MM.1S (cell line): Measurements from ENCODE around the gene LRRC8B.

Experiments used
- DNase-seq: peaks from one replicate; pipeline ENCODE4 v3.0.0-alpha.2; 2015
- H2AFZ ChIP-seq: fragments of 300-600 bp; sonication (generic); 2 replicates; pipeline ENCODE4 v1.6.0; 2016; ENCODE audit warnings: antibody characterized with exemption, low read length
- H3F3A ChIP-seq: fragments of 300-600 bp; sonication (generic); 2 replicates; pipeline ENCODE4 v1.6.1; 2016; ENCODE audit warnings: mild to moderate bottlenecking, antibody characterized with exemption, low read length, moderate library complexity, mixed read lengths; ENCODE audit not compliant: insufficient read depth
- H3K27ac ChIP-seq: fragments of 300-600 bp; sonication (generic); 2 replicates; pipeline ENCODE4 v1.5.1; 2016; ENCODE audit warnings: mild to moderate bottlenecking, low read length
- H3K27me3 ChIP-seq: fragments of 300-600 bp; sonication (generic); replicated peaks from 2 replicates; pipeline ENCODE4 v1.6.0; 2016; ENCODE audit warnings: low read length; ENCODE audit not compliant: insufficient read depth
- H3K36me3 ChIP-seq: fragments of 300-600 bp; sonication (generic); replicated peaks from 2 replicates; pipeline ENCODE4 v1.6.1; 2016; ENCODE audit warnings: mild to moderate bottlenecking, low read length, mixed read lengths; ENCODE audit not compliant: insufficient read depth
- H3K4me1 ChIP-seq: fragments of 300-600 bp; sonication (generic); 2 replicates; pipeline ENCODE4 v1.6.1; 2016; ENCODE audit warnings: low read length, mixed read lengths
- H3K4me2 ChIP-seq: fragments of 300-600 bp; sonication (generic); 2 replicates; pipeline ENCODE4 v1.6.0; 2016; ENCODE audit warnings: low read depth, low read length
- H3K4me3 ChIP-seq: fragments of 300-600 bp; sonication (generic); 2 replicates; pipeline ENCODE4 v1.5.1; 2016; ENCODE audit warnings: low read length, mixed read lengths
- H3K79me2 ChIP-seq: fragments of 300-600 bp; sonication (generic); 2 replicates; pipeline ENCODE4 v1.6.1; 2016; ENCODE audit warnings: mixed run types, low read length, mixed read lengths
- H3K9ac ChIP-seq: fragments of 300-600 bp; sonication (generic); 2 replicates; pipeline ENCODE4 v1.6.1; 2016; ENCODE audit warnings: low read length, mixed read lengths
- H3K9me2 ChIP-seq: fragments of 300-600 bp; sonication (generic); replicated peaks from 2 replicates; pipeline ENCODE4 v1.6.1; 2016; ENCODE audit warnings: mild to moderate bottlenecking, low read length, mixed read lengths; ENCODE audit not compliant: insufficient read depth
- H3K9me3 ChIP-seq: fragments of 300-600 bp; sonication (generic); replicated peaks from 2 replicates; pipeline ENCODE4 v1.6.1; 2016; ENCODE audit warnings: mild to moderate bottlenecking, low read length, mixed read lengths; ENCODE audit not compliant: insufficient read depth
- H4K20me1 ChIP-seq: fragments of 300-600 bp; sonication (generic); 2 replicates; pipeline ENCODE4 v1.6.1; 2016; ENCODE audit warnings: mild to moderate bottlenecking, low read length, moderate library complexity, mixed read lengths; ENCODE audit not compliant: insufficient read depth
- EZH2 ChIP-seq: fragments of 300-600 bp; sonication (generic); optimal IDR thresholded peaks from 2 replicates; pipeline ENCODE3; 2017; ENCODE audit warnings: low read depth, mild to moderate bottlenecking, antibody characterized with exemption, low read length, mixed read lengths
- EZH2phosphoT487 ChIP-seq: fragments of 300-600 bp; sonication (generic); IDR thresholded peaks from 2 replicates; pipeline ENCODE4 v1.6.1; 2018; ENCODE audit warnings: antibody characterized with exemption, low read length
- TF ChIP-seq, protein P1 (sequence below): fragments of 300-600 bp; sonication (generic); IDR thresholded peaks from 2 replicates; pipeline ENCODE4 v1.5.1; 2016; ENCODE audit warnings: antibody characterized with exemption, low read length, mixed read lengths

The LRRC8B gene

DNA sequence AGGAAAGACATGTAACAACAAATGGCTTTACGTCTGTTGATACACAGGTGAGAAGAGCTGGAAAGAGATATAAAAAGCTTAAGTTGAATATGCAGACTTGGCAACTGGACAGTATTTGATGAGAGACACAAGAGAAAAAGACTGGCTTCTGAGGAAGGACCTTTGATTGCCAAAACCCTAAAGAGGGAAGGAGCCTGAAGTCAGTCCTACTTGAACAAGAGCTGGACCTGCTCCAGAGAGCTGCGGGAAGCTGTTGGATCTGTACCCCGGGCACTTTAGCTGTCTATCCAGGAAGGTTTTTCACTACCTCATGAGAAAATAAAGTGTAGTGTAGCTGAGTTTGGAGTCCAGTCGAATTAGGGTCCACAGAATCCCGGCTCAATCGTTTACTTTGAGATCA is 25.3 kb upstream of the LRRC8B start:
- H2AFZ ChIP-seq, result no peak overlapping the region
- no peak overlapping the region for H3K27ac ChIP-seq
- DNase-seq, result no peak
- H3K36me3 ChIP-seq, result no peaks in the 10 kb centered on the region
- no peak overlapping the region for H3K4me3 ChIP-seq
- no peak overlapping the region for H3K9ac ChIP-seq
- no peaks in the 10 kb centered on the region for H3K9me3 ChIP-seq
- TF ChIP-seq EZH2phosphoT487, result no peak
- TF ChIP-seq, protein P1, sequence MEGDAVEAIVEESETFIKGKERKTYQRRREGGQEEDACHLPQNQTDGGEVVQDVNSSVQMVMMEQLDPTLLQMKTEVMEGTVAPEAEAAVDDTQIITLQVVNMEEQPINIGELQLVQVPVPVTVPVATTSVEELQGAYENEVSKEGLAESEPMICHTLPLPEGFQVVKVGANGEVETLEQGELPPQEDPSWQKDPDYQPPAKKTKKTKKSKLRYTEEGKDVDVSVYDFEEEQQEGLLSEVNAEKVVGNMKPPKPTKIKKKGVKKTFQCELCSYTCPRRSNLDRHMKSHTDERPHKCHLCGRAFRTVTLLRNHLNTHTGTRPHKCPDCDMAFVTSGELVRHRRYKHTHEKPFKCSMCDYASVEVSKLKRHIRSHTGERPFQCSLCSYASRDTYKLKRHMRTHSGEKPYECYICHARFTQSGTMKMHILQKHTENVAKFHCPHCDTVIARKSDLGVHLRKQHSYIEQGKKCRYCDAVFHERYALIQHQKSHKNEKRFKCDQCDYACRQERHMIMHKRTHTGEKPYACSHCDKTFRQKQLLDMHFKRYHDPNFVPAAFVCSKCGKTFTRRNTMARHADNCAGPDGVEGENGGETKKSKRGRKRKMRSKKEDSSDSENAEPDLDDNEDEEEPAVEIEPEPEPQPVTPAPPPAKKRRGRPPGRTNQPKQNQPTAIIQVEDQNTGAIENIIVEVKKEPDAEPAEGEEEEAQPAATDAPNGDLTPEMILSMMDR, result no peak
- no peak for TF ChIP-seq EZH2
- no peaks in the 10 kb centered on the region for H4K20me1 ChIP-seq
- H3K79me2 ChIP-seq, result no peaks in the 10 kb centered on the region
- H3K4me1 ChIP-seq, result no peaks in the 10 kb centered on the region
- H3K4me2 ChIP-seq, result no peak overlapping the region
- H3K27me3 ChIP-seq, result no peaks in the 10 kb centered on the region
- no peaks in the 10 kb centered on the region for H3K9me2 ChIP-seq
- H3F3A ChIP-seq, result no peaks in the 10 kb centered on the region

DNA sequence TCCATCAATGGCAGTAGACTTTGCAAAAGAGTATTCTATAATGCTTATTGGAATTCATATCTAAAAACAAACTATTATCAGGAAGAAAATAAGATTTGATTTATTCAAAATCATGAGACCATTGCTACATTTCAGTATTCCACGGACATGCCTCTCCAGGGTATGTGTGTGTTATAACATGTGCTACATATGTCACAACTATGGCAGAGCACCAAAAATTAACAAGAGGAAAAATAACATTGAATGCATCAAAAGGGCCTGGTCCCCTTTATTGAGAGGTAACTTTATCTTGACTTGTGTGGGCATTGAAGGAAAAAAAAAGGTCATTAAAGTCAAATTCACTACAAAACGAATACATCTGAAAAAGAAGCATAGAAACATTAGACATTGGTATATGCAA is 22.6 kb upstream of the LRRC8B start:
- Histone ChIP-seq H3K4me3 (no peak overlapping the region), H3K36me3 (no peaks in the 10 kb centered on the region), H2AFZ (no peak overlapping the region), H3K9me3 (no peaks in the 10 kb centered on the region), H3K9me2 (no peaks in the 10 kb centered on the region), H3K79me2 (no peaks in the 10 kb centered on the region), H3F3A (no peaks in the 10 kb centered on the region), H3K4me1 (no peaks in the 10 kb centered on the region), H3K9ac (no peak overlapping the region), H4K20me1 (no peaks in the 10 kb centered on the region), H3K27ac (no peak overlapping the region), H3K27me3 (no peaks in the 10 kb centered on the region), H3K4me2 (no peak overlapping the region)
- DNase-seq, result no peak
- no peak for TF ChIP-seq EZH2
- TF ChIP-seq EZH2phosphoT487, result no peak
- TF ChIP-seq, protein P1, result no peak

DNA sequence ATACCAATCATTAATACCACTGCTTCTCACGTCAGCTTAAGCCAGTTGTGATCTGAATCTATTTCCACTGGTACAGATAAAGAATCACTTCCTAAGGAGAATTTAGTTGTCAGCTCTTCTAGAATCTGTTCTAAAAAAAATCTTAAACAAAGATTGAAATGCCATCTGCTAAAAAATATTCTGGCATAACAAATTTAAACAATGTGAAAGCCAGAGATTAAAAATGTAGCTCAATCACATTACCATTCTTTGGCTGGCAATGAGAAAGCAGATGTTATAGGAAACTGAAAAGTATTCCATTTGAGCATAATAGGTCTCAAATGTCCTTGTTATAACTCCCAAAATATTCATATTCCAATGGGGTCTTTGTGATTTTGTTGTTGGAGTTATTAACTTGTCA is 21.7 kb upstream of the LRRC8B start:
- H3K4me3 ChIP-seq, result no peak overlapping the region
- H3K36me3 ChIP-seq, result no peaks in the 10 kb centered on the region
- no peak for DNase-seq
- H3K9ac ChIP-seq, result no peak overlapping the region
- no peaks in the 10 kb centered on the region for H3K9me3 ChIP-seq
- H2AFZ ChIP-seq, result no peak overlapping the region
- no peaks in the 10 kb centered on the region for H3K9me2 ChIP-seq
- H3F3A ChIP-seq, result no peaks in the 10 kb centered on the region
- no peaks in the 10 kb centered on the region for H4K20me1 ChIP-seq
- no peak overlapping the region for H3K4me2 ChIP-seq
- no peaks in the 10 kb centered on the region for H3K79me2 ChIP-seq
- no peak overlapping the region for H3K27ac ChIP-seq
- TF ChIP-seq EZH2 (no peak), EZH2phosphoT487 (no peak)
- TF ChIP-seq, protein P1, result no peak
- no peaks in the 10 kb centered on the region for H3K27me3 ChIP-seq
- no peaks in the 10 kb centered on the region for H3K4me1 ChIP-seq
